ENCODE results near the gene MYADML2.
"Not testable (repeated sequence)": the region's sequence is repeated elsewhere in the genome, so short reads cannot be mapped to it uniquely, and the experiment has no call there.

The MYADML2 gene

GRCh38 chr17:81983639-81984373 is 36.8 kb upstream of the MYADML2 start:
- no peak for DNase-seq (ENCODE audit: extremely low read depth, low read depth)
- no peak for TF ChIP-seq CTCF (IDR thresholded peaks at IDR 0.05; ENCODE audit: low read depth, low read length)

- DNase-seq (ENCODE audit: extremely low read depth, low read depth): no peak
- no peak for TF ChIP-seq CTCF (IDR thresholded peaks at IDR 0.05; ENCODE audit: low read depth, low read length)
Observed at GRCh38 chr17:81983011-81983638, 36.1 kb upstream of the MYADML2 start.

- not testable (repeated sequence) for DNase-seq (ENCODE audit: extremely low read depth, low read depth)
Observed at GRCh38 chr17:81981511-81981910, 34.5 kb upstream of the MYADML2 start.

- TF ChIP-seq CTCF (IDR thresholded peaks at IDR 0.05; ENCODE audit: low read depth, low read length): no peak
- no peak for DNase-seq (ENCODE audit: extremely low read depth, low read depth)
Observed at GRCh38 chr17:81980707-81981343, 33.8 kb upstream of the MYADML2 start.

- TF ChIP-seq CTCF (IDR thresholded peaks at IDR 0.05; ENCODE audit: low read depth, low read length): no peak
Observed at GRCh38 chr17:81980122-81980521, 33.1 kb upstream of the MYADML2 start.

DNA sequence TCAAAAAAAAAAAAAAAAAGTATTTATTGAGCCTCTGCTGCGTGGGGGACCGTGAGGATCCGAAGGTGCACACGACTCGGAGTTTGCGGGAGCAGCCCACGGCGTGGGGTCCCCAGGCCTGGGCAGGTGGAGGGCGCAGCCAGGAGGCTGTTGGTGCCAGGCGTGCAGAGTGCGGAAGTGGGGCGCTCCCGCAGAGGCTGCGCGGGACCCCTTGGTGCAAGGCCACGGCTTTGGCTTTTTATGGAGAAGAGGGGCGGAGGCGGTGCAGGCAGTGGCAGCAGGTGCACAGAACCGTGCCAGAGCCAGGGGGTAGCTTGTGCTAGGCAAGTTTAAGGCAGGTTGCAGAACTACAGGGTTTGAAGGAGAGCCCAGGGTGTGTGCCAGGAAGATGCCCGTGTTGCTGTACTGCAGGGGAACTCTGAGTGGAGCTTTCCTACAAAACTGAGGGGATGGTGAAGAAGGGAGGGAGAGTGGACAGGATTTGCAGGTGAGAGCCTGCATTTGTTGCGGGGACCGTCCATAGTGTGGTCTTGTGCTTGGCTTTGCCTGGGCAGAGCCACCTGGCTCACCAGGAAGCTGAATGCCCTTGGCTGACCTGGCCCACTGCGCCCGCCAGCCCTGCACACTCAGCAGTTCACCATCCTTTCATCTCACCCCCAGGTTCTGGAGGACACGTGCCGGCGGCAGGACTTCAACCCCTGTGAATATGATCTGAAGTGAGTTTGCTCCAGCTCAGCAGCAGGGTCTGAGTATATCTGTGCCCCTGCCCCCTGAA is 31.7 kb upstream of the MYADML2 start:
- no peak for TF ChIP-seq CTCF (IDR thresholded peaks at IDR 0.05; ENCODE audit: low read depth, low read length)
- no peak for DNase-seq (ENCODE audit: extremely low read depth, low read depth)

More at GRCh38 chr17:81980122-81980521, 33.1 kb upstream of the MYADML2 start:
- no peak for DNase-seq (ENCODE audit: extremely low read depth, low read depth)

GRCh38 chr17:81977211-81977808 is 30.3 kb upstream of the MYADML2 start, which contains the start of gene ASPSCR1:
ASPSCR1 (plus strand) TSS chr17:81977629; CDS start chr17:81977647, 18 bp downstream.
- DNase-seq (ENCODE audit: extremely low read depth, low read depth): peak; percentile 80
- no peak for TF ChIP-seq CTCF (IDR thresholded peaks at IDR 0.05; ENCODE audit: low read depth, low read length)

All from AG09319 (cell line).